ENCODE measurements around the gene SEMA5B.

SEMA5B gene

DNA sequence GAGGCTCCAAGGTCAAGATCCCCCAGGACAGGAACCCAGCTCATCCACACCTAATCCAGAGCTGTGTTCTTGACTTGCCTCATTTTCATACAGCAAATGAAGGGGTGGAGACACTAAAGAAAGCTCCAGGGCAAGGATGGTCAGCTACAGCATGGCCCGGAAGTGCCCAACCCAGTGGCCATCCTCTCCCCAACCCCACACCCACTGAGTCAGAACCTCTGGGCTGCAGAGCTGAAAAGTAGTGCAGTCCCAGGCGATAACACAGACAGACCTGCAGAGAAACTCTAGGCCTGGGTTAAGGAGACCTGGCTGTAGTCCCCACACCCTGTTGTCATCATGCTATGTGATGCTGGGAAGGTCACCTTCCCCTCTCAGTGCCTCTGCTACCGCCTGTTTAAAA, 85.3 kb downstream of the SEMA5B start:
- no peak for DNase-seq

DNA sequence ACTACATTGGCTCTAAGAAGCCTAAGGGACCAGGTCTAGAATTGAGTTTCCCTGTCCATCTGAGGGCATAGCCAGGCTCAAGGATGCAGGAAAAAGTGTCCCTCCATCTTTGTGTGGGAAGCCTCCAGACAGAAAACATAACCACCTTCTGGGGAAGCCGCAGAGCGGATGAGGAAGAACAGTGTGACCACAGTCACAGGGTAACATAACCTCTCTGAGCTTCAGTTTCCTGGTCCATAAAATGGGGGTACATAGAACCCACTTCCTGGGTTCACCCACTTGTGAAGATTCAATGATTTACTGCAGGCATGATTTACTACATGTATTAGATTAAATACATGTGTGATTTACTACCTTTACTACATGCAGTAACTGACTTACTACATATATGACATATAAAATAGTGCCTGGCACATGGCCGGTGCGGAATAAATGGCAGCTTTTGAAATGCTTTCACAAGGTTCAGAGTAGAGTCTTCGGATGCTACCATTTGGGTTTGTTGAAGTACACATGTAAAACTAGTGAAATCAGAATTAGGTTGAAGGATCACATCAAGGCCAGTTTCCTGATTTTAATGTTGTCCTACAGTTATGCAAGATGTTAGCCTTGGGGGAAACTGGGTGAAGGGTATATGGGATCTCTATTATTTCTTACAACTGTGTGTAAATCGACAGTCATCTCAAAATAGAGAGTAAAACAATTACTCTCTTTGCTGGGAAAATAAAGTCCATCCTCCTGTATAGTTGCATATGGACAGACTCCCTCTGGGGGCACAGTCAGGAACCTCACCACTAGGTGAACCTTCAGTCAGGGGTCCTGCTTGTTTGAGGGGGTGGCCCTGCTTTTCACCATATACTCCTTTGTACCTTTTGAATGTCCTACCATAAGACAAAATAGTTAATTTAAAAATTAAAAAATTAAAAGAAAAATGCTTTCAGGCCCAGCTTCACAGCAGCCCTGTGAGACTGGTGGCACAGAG, 86.0 kb downstream of the SEMA5B start:
- DNase-seq = no peak

DNA sequence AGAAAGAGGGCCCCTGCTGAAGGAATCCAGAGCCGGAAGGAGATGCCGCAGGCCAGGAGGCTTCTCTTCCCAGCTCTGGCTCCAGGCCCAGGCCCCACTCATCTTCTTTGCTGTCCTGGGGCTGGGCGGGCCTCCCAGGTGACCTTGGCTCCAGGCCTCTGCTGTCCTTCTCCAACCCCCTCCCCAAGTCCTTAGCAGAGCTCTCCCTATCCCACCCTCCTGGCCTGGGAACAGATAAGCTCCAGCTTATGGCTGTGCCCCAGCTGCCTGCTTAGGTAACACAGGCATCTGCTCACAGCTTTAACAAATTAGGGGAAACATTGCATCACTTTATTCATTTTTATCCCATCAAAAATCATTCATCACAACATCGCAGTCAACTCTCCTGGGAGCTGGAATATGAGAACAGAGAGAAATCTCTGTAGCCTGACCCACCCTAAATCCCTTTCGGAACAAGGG, 86.9 kb downstream of the SEMA5B start:
- no peak for DNase-seq

DNA sequence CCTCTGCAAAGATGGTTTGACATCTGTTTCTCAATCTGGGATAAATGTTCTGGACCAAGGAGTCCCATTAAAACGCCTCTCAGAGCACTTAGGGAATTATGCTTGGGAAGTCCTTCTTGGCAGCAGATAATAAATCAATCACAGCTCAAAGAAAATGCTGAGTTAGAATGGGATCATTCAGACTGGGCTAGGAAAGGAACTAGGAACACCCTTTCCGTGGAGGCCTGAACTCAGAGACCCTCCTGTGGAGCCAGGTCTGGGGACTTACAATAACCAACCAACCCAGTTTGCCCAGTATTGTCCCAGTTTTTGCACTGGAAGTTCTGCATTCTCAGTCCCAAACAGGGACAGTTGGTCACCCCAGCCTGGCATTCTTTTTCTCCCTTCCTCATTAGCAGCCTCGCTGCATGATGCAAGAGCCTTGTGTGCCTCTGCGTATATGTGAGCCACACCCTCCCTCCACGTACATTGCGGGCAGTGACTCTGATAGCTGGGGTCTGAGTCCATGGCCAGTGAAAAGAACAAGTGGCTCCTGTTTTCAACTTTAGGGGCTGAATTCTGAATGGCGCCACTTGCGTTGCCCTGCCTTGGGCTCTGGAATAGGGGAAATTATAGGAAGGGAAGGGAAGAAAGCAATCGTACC, 88.7 kb downstream of the SEMA5B start:
- DNase-seq = no peak

DNA sequence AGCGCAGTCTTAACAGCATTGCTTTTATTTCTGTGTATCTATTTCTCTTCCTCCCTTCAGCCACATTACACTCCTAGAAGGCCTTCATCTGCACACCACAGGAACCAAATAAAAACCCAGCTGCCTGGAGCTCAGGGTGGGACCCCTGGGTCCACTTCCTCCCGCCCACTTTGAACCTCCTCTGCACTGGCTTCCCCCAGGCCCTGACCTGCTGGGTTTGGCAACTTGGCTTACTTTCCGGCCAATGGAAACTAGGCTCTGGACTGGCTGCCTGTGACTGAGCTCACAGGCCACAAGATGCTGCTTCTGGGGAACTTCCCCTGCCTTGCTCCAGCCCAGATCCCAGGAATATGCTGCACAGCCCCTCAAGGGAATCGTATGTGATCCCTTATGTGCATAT, 89.8 kb downstream of the SEMA5B start:
- DNase-seq = no peak

DNA sequence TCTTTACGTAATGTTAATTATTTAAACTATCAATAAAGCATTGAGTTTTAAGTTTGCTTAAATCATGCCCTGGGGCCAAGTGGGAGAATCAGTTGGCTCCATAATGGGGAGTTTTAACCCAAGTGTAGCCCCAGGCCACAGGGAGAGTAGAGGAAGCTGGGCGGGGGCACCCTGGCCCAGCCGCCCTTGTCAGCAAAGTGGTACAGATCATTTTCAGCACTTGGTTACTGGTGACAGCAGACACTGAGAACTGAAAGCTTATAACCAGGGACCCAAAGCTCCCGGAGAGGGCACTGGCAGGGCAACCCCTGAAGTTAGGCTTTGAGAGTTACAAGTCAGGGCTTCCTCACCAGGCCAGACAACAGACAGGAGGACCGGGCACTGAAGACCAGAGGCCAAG, 90.6 kb downstream of the SEMA5B start:
- no peak for DNase-seq

DNA sequence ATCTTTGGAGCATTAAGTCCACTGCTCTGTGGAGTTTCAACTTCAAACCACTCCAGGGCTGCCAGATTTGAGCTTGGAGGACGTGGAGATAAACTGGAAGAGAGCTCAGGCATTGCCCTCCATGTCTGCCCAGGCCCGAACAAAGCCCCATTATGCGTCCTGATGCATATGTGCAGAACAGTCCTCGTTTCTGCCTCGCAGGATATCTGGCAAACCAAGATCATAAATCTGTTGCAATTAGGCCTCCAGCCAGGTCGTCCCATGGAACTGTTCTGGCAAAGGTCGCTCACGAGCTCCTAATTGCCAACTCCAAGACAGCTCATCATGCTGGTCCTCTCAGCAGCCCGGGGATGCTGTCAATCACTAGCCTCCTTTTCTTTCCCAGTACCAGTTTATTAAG, 91.2 kb downstream of the SEMA5B start:
- DNase-seq = no peak

DNA sequence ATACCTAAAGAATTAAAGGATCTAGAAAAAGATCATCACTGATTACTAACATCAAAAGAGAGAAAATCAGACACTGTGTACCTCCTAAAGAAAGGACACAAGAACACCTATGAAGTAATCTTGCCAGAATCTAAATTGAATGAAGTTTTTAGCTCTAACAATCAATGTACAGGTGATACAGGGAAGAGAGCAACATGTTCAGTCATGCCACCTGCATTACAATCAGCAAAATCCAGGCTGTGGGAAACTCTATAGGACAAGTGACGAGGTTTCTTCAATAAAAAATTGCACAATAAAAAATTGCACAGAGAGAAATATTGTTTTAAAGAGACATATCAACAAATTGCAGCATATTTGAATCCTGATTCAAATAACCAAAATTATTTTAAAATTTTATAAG, 93.3 kb downstream of the SEMA5B start:
- no peak for DNase-seq

DNA sequence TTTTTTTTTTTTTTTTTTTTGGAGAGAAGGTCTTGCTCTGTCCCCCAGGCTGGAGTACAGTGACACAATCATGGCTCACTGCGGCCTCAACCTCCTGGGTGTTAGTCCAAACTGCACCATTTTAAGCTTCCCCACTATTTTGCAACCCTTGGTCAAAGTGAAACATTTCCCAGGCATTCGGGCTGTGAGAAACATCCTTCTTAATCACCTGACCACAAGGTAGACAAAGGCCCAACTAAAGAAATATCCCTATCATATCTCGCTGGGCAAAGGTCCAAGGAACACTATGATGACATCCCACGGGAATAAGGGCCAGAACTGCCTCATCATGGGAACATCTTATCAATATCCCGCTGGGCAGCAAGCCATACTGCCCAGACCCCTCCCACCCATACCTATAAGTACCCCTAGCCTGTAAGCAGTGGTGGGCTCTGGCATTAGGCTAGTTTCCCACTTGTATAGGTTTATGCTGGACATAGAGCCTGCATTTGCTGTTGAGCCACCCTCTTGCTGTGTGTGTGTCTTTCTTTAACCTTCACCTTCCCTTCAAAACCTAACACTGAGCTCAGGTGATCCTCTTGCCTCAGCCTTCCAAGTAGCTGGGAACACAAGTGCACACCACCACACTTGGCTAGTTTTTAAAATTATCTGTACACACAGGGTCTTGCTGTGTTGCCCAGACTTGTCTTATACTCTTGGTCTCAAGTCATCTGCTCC, 95.2 kb downstream of the SEMA5B start:
- DNase-seq = no peak

DNA sequence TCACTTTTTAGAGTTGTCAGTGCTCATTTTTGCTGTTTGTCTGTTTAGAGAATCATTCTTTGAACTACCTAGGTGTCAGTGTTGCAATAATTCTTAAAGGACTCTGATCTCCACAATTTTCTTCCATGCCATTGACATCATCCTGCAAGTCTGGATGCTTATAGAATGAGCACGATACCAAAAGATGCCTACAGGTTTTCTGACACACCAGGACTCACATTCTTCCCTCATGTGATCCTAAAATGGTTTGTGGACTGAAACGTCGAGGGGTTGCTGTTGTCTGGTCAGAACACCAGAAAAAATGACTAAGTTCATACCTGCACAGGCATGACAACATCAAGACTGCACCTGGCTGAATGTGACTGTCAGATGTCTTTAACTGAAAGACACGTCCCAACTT, 95.9 kb downstream of the SEMA5B start:
- no peak for DNase-seq

DNA sequence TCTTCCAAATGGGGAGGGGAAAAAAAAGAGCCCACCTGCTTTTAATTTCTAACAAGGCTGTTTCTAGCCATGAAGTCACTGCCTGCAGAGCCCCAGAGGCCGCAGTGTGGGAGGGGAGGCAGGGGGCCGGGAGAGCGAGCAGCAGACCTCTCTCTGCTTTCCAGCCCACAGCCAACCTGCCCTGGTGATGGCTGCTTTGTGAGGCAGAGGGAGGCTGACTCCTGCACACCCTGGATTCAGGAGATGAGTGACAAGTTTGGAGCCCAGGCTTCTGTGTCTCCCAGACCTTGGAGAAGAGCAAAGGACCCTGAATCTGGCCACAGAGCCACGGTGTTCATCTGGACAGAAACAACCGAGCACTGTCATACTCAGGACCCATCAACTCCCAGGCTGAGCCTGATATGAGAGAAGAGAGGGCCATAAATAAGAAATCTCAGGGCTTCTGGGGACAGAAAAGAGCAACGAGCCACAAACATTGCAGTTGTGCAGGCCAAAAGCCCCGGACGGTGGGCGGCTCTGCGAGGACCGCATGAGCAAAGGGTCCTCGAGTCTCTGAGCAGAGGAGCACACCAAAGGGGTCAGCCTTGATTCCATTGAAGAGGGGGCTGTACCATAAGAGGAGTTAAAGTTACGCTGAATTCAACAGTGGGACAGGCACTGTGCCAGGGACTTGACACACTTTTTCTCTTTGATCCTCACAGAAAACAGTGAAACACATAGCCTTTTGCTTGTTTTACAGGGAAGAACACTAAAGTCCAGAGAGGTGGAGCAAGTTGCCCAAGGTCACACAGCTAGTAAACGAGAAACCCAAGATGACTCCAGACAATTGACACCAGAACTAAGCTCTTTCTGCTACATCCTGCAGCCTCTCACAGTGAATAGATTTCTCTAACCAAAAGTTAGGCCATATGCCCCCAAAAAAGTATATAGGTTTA, 97.2 kb downstream of the SEMA5B start:
- DNase-seq = no peak

DNA sequence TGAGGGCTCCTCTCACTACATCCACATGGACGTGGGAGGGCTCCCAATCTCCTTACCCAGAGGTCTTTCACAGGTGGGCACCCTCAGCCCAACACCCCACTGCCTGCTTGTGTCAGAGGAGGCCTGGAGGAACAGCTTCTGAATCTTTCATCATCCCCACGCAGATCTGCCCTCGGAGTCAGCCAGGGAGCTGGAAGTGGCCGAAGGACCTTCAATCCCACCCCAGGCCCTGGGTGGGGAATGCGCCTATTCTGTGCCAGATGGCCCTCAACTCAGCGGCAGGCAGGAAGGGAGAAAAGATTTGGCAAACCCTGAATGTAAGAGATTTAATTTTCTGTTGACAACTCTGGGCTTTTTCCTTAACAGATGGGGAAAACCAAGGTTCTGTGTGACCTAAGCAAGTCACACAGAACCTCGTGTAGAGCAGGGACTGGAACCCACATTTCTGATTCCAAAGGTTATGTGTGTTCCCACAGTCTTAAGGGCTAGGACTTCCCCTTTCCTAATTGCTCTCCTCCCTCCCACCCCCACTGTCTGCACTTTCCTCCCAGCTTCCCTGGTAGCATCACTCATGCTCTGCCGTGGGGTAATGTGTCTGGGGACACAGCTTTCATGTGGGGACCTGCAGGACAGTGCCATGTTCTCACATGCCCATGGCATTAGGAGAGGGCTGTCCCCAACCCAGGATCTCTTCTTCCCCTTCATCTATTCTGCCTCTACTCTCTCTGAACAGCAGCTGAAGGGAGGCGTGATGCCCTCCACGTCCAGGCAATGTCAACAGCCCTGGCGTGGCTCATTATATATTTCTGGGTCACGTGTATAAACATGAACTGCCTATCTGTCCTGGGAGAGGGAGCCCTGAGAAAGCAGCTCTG, 98.1 kb downstream of the SEMA5B start:
- DNase-seq = no peak

DNA sequence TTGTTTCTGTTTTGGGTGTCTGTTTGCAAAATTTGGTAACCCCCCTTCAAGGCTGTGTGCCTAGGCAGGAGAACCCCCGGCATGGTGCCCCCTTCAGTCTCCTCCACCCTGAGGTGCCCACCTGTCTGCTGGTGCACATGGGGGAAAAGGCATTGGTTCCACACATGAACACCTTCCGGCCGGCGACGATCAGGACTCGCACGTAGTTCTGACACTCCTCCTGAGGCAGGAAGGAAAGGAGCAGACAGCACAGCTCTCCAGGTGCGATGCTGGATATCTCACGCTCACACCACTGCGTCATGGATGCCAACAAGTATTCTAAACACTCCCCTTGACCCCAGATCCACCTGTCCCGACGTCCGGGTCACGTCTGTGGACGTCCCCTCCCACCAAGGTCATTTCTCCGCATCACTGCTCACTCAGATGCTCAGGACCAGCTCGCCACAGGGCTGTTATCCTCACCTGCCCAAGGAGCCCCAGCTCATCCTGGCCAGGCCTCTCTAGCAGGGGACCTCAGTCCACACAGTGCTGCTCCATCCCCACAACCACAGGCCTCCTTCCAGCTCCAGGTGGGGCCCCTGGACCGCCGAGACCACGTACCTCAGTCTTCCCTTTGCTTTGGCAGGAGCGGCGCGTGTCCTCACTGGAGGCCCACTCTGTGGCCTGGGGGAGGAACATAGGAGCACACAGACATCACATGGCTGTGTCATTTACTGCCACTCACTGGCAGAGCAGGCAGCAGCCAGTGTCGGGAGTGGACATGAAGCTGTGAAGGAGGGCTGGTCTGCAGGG, 99.0 kb downstream of the SEMA5B start:
- DNase-seq = no peak

DNA sequence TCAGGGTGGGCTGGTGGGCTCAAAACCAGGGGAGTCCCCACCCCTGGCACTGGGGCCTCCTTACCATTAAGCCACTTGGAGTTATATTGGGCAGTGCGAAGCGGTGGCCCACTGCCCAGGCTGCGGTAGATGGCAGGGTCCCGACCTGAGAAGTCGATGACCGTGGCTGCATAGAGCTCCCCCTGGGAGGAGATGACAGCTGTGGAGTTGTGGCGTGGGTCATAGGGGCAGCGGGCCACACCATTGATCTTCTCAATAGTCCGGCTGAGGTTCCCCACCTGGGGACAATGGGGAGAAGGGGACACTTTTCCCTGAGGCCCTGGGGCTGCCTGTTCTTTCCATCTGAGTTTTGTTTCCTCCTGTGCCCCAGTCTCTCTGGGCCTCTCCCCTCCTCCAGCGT, 99.8 kb downstream of the SEMA5B start:
- no peak for DNase-seq

DNA sequence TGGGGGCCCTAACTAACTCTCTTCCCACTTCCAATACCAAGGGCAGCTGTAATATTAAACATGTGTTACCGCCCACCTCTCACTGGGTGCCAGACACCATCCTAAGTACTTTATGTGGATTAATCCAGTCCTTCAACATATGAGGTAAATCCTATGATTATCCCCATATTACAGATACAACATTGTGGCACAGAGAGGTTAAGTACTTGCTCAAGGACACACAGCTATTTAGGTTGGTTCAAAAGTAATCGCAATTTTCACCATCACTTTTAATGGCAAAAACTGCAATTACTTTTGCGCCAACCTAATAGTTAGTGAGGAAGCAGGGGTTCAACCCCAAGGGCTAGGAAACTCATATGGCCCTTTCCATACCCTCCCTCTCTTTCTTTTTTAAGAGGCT, 100.8 kb downstream of the SEMA5B start:
- DNase-seq = no peak

DNA sequence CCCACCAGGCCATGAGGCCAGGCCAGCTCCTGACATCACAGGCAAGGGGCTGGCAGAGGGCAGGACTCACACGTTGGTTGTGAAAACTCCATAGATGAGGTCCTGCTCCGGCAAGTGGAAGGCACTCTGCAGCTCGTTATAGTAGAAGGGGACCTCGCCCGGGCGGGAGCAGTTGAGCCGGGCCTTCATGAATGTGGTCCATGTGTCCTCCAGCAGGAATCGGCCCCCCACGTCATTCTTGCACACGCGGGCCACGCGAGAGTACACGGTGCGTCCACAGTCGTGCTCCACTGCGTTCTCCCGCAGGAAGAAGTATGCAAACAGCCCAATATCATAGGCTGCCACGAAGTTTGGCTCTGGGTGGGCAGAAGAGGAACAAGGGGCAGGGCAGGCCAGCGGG, 101.2 kb downstream of the SEMA5B start:
- no peak for DNase-seq

DNA sequence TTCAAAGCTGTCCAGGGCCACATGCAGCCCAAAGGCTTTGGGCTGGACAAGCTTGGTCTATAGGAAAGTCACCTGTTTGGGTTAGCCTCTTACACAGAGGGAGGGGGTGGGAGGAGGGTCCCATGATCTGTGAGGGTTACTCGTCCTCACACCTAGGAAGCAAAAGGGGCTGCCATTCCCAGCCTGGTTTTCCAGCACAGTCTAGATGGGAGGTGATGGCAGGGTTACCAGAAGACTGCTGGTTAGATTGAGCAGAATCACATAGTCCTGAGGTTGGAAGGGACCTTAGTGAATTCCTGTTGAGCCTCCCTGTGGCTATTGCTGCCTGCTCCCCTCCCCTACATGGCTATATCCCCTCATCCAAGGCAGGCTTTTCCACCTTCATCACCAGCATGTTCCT, 101.8 kb downstream of the SEMA5B start:
- DNase-seq = no peak

DNA sequence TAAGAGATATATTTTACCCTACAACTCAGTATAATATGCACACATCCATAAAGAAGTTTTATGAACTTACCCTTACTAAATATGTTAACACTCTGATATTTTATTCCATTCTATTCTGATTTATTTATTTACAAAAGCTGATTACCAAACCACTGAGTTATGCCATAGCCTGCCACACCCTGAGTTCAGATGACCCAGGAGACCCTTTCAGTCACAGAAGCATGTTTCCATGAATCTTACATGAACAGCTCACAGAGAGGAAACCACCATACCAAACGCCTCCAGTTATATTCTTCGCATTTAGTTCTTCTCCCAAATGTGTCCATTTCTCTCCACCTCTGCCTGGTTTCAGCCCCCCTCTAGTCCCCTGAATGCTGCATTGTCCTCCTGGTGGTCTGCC, 103.5 kb downstream of the SEMA5B start:
- DNase-seq = no peak

DNA sequence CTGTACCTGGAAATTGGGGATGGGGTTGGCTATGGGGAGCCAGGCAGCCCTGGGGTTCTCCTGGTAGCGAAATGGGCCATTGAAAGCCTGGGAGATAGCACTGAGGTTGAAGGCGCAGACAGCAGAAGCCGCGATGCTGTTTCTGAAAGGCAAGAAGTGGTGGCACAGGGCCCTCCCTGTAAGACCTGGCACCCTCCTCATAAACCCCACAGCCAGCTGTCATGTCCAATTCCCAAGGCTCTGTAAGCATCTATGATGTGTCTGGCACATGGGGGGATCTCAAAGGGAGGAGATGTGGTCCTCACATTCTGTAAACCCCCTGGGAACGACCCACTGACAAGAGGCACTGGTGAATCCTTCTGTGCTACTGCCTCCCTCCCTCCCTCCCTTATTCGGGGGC, 104.0 kb downstream of the SEMA5B start:
- DNase-seq = no peak

DNA sequence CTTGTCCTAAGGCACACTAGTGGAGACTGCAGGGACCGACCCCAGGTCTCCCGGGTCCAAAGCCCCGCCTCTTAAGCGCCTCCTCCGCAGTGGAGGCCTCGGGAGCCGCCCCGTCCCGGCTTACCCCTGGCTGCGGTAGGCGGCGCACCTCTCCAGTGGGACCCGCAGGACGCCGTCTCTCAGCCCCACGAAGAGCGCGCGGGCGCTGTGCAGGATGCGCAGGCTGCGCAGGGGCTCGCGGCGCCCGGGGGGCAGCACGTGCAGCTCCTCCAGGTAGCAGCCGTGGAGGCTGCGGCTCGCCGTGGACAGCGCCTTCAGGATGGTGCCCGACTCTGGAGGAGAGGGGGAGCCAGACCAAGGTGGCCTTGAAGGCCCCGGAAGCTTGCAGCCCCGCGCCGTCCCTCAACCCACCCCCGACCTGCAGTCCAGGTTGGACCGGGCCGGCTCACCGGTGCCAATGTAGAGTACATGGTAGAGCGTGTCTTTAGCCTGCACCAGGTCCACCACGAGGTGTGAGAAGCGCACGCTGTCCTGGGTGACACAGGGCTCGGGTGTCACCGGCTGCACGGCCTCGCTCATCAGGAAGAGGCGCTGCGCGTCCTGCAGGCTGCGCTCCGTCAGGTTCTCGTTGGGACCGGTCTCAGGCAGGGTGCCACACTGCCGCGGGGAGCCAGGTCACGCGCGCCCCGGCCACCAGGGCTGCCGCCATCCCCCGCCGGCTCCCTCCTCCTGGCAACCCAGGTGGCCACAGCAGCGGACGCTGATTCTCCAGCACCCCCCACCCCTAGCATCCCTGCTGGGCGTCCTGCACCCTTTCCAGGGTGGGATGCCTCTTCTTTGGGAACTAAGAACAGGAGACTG, 105.5 kb downstream of the SEMA5B start:
- DNase-seq = no peak

All from kidney glomerular epithelial cell (primary cell).